ENCODE measurements around the gene TGM1. TPM values are rescaled to one million over a fixed set of nuclear protein-coding genes. Genes with fewer than 3 reads are reported as not detected.

Gene TGM1
- total RNA-seq, 4 donors from 2014 or later = 566 to 1,879 (median 1,037) TPM

GRCh38 chr14:24279301-24280186, 16.6 kb upstream of the TGM1 start:
- DNase-seq = no peak
- TF ChIP-seq, protein P1, sequence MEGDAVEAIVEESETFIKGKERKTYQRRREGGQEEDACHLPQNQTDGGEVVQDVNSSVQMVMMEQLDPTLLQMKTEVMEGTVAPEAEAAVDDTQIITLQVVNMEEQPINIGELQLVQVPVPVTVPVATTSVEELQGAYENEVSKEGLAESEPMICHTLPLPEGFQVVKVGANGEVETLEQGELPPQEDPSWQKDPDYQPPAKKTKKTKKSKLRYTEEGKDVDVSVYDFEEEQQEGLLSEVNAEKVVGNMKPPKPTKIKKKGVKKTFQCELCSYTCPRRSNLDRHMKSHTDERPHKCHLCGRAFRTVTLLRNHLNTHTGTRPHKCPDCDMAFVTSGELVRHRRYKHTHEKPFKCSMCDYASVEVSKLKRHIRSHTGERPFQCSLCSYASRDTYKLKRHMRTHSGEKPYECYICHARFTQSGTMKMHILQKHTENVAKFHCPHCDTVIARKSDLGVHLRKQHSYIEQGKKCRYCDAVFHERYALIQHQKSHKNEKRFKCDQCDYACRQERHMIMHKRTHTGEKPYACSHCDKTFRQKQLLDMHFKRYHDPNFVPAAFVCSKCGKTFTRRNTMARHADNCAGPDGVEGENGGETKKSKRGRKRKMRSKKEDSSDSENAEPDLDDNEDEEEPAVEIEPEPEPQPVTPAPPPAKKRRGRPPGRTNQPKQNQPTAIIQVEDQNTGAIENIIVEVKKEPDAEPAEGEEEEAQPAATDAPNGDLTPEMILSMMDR (IDR thresholded peaks at IDR 0.05) = peak in 5 of 6 experiments; percentile 10 to 69 (median 42)
- no peak for TF ChIP-seq POLR2A (IDR thresholded peaks at IDR 0.05)
- 50 to 72% methylated on average over 9 to 11 of the region's 11 CpGs for WGBS, 2 donors
- intact Hi-C loops (cut with DNase I) = no loop called here
- peak overlapping the region; percentile 67 to 88 (median 78) for H3K27ac ChIP-seq
- no peaks in the 10 kb centered on the region for H3K36me3 ChIP-seq
- no peak overlapping the region for H3K4me3 ChIP-seq
- H3K9me3 ChIP-seq = no peaks in the 10 kb centered on the region
- peaks cover 26 to 96% (median 45%) of the 10 kb centered on the region in 3 donors for H3K4me1 ChIP-seq
- no peaks in the 10 kb centered on the region for H3K27me3 ChIP-seq

GRCh38 chr14:24278424-24278823, 15.4 kb upstream of the TGM1 start:
- H3K36me3 ChIP-seq = no peaks in the 10 kb centered on the region
- no peak overlapping the region for H3K4me3 ChIP-seq
- DNase-seq = no peak
- TF ChIP-seq, protein P1 (IDR thresholded peaks at IDR 0.05) = no peak
- TF ChIP-seq POLR2A (IDR thresholded peaks at IDR 0.05) = no peak
- intact Hi-C loops (cut with DNase I) = no loop called here
- no peaks in the 10 kb centered on the region for H3K27me3 ChIP-seq
- H3K9me3 ChIP-seq = no peaks in the 10 kb centered on the region
- peak overlapping the region; percentile 67 to 88 (median 78) for H3K27ac ChIP-seq
- WGBS, 2 donors = 91 to 98% methylated on average over 5 of the region's 5 CpGs
- H3K4me1 ChIP-seq = peaks cover 21 to 96% (median 40%) of the 10 kb centered on the region in 3 donors

DNA sequence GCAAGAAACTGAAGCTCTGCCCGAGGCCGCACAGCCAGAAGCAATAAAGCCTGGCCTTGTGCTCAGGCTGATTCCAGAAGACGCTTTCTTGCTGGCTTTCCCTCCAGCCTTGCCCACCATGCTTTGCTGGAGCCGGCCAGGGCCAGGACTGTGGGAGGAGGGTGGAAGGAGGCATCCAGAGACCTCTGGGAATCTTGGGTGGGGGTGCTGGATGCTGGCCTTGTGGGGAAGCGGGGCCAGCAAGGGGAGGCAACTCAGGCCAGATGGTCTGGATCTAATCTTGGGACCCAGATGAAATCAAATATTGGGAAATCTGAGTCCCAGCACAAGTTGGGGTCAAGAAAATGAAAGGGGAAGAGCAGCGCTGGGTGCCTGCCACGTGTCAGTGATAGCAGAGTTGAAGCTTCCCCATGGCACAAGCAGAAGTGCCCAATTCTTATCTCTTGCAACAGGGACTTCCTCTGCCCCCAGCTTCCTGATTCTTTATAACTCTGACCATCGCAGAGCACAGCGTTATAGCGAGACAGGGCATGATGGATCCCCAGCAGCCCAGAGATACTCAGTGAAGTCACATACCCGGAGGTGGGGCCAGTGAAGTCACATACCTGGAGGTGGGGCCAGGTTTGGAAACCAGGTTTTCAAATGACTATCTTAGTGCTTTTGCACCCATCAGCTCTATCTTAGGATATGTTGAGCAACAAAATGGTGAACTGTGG, 14.8 kb upstream of the TGM1 start:
- peak overlapping the region in 3 of 4 donors; percentile 67 to 88 (median 83) for H3K27ac ChIP-seq
- no peaks in the 10 kb centered on the region for H3K9me3 ChIP-seq
- 66 to 84% methylated on average over 9 to 11 of the region's 11 CpGs for WGBS, 2 donors
- H3K27me3 ChIP-seq = no peaks in the 10 kb centered on the region
- no peak overlapping the region for H3K4me3 ChIP-seq
- H3K4me1 ChIP-seq = peaks cover 26 to 96% (median 40%) of the 10 kb centered on the region in 3 donors
- no peak for TF ChIP-seq POLR2A (IDR thresholded peaks at IDR 0.05)
- TF ChIP-seq, protein P1 (IDR thresholded peaks at IDR 0.05) = no peak
- DNase-seq = no peak
- intact Hi-C loops (cut with DNase I) = no loop called here
- H3K36me3 ChIP-seq = no peaks in the 10 kb centered on the region

DNA sequence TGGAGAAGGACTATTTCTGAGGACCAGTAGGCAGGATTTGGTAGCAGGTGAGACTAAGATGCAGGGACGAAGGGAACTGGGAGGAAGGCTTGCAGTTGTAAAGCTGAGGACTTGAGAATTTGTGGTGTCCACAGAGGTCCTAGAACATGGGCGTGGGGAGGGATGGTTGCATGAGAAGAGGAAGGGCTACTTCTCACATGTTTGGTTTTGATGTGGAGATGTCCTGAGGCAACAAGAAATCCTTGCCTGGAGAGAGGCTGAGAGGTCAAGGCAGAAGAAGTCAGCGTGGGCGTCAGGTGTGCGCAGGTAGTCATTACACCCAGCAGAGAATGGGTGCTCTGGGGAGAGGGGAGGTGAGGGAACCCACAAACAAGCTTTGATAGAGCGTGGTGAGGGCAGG, 14.1 kb upstream of the TGM1 start:
- no peak overlapping the region for H3K4me3 ChIP-seq
- 81 to 87% methylated on average over 6 of the region's 6 CpGs for WGBS, 2 donors
- intact Hi-C loops (cut with DNase I) = no loop called here
- no peaks in the 10 kb centered on the region for H3K27me3 ChIP-seq
- peaks cover 31 to 97% (median 40%) of the 10 kb centered on the region in 3 donors for H3K4me1 ChIP-seq
- no peak for DNase-seq
- H3K9me3 ChIP-seq = no peaks in the 10 kb centered on the region
- TF ChIP-seq, protein P1 (IDR thresholded peaks at IDR 0.05) = no peak
- no peak for TF ChIP-seq POLR2A (IDR thresholded peaks at IDR 0.05)
- H3K27ac ChIP-seq = peak overlapping the region in 2 of 4 donors; percentile 83 to 88
- H3K36me3 ChIP-seq = no peaks in the 10 kb centered on the region

DNA sequence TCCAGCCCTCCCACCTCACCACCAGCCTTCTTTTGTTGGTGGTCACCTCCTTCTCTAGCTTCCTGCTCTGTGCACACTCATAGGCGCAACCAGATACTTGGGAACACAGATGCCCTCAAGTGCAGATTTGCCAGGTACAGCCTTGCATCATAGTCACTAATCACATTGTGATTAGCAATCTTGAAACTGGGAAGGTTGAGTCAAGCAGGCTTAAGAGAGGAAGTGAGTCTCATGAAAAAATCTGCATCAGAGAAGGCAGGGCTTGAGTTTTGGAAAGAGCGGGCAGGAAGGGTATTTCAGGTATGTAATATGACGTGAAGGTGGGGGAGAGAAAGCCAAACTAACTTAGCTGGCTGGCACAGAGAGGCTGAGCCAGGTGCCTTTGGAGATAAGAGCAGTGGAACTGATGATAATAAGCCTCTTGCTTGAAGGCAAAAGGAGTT, 11.1 kb upstream of the TGM1 start:
- Histone ChIP-seq H3K9me3 (no peaks in the 10 kb centered on the region), H3K27ac (peak overlapping the region; percentile 85 to 100 (median 96)), H3K4me3 (no peak overlapping the region), H3K36me3 (peaks cover 0 to 12% (median 3%) of the 10 kb centered on the region in 3 donors), H3K4me1 (peaks cover 24 to 94% (median 31%) of the 10 kb centered on the region in 3 donors), H3K27me3 (no peaks in the 10 kb centered on the region)
- TF ChIP-seq, protein P1 (IDR thresholded peaks at IDR 0.05) = peak in 1 of 6 experiments; percentile 2
- peak in 1 of 4 donors; percentile 31 for TF ChIP-seq POLR2A (IDR thresholded peaks at IDR 0.05)
- intact Hi-C loops (cut with DNase I) = no loop called here
- WGBS, 2 donors = 20 to 25% methylated on average over 3 of the region's 3 CpGs
- no peak for DNase-seq
